ENCODE data around the gene COLGALT1. TPM values are rescaled to one million over a fixed set of nuclear protein-coding genes. Genes with fewer than 3 reads are reported as not detected.

Gene COLGALT1
- polyA plus RNA-seq, 1 of the 3 experiments (the other 2 are of a cell fraction), result 83.8 TPM

DNA sequence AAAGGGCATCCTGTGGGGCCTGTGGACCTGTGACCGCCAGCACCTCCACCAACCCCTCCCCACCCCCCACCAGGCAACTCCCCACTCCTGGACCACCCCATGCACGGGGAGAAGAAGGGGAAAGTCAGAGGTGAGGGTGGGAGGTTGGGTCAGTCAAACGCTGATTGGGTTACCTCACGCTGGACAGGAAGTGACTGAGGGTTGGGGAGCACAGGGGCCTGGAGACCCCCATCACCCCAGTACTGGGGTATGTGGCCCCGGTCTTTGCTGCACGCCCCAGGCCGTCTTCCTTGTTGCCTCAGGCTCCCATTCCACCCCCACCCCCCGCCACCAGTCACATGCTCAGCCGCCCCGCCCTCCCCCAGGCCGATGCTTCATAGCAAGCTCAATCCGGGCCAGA, 59.0 kb downstream of the COLGALT1 start:
- Histone ChIP-seq H2AFZ (ENCODE audit: low read depth) (no peak overlapping the region), H3K4me1 (ENCODE audit: control insufficient read depth in 1 of 2, insufficient read depth in 2 of 2, low read depth in 1 of 2, low read length in 1 of 2) (no peaks in the 10 kb centered on the region), H3K9ac (no peak overlapping the region), H4K20me1 (ENCODE audit: insufficient read depth) (no peaks in the 10 kb centered on the region), H3K4me3 (ENCODE audit: low read depth in 2 of 2, low read length in 1 of 2) (no peak overlapping the region), H3F3A (replicated peaks; ENCODE audit: insufficient read depth) (no peaks in the 10 kb centered on the region), H3K9me3 (no peaks in the 10 kb centered on the region), H3K27ac (ENCODE audit: low read depth in 2 of 2, low read length in 1 of 2) (no peak overlapping the region), H3K4me2 (no peak overlapping the region), H3K27me3 (ENCODE audit: insufficient read depth) (no peaks in the 10 kb centered on the region), H3K36me3 (replicated peaks in 1 of 2; ENCODE audit: control insufficient read depth in 1 of 2, insufficient read depth in 2 of 2, low read length in 1 of 2) (no peaks in the 10 kb centered on the region), H3K9me2 (no peaks in the 10 kb centered on the region), H3K79me2 (ENCODE audit: insufficient read depth) (no peaks in the 10 kb centered on the region)
- WGBS (ENCODE audit: low lambda C conversion rate), result 57% methylated on average over 1 of the region's 12 CpGs
- CTCF ChIA-PET, result interaction anchor here (1.9 kb wide), 1 partner anchor 9 kb away, joined by 4 read pairs; no protein-coding TSS in a partner anchor
- TF ChIP-seq EZH2phosphoT487 (IDR thresholded peaks at IDR 0.05; ENCODE audit: borderline replicate concordance, low read depth) (no peak), NRF1 (IDR thresholded peaks at IDR 0.05; ENCODE audit: low read depth, low read length) (no peak), RFX5 (IDR thresholded peaks at IDR 0.05; ENCODE audit: low read length) (no peak), TEAD4 (IDR thresholded peaks at IDR 0.05; ENCODE audit: borderline replicate concordance, insufficient read depth) (no peak), ELF1 (IDR thresholded peaks at IDR 0.05) (no peak), TAF1 (IDR thresholded peaks at IDR 0.05; ENCODE audit: borderline replicate concordance, low read depth, low read length) (no peak)
- TF ChIP-seq, protein P1, sequence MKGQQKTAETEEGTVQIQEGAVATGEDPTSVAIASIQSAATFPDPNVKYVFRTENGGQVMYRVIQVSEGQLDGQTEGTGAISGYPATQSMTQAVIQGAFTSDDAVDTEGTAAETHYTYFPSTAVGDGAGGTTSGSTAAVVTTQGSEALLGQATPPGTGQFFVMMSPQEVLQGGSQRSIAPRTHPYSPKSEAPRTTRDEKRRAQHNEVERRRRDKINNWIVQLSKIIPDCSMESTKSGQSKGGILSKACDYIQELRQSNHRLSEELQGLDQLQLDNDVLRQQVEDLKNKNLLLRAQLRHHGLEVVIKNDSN (IDR thresholded peaks at IDR 0.05; ENCODE audit: borderline replicate concordance, low read depth), result no peak
- TF ChIP-seq, protein P2, sequence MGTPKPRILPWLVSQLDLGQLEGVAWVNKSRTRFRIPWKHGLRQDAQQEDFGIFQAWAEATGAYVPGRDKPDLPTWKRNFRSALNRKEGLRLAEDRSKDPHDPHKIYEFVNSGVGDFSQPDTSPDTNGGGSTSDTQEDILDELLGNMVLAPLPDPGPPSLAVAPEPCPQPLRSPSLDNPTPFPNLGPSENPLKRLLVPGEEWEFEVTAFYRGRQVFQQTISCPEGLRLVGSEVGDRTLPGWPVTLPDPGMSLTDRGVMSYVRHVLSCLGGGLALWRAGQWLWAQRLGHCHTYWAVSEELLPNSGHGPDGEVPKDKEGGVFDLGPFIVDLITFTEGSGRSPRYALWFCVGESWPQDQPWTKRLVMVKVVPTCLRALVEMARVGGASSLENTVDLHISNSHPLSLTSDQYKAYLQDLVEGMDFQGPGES (IDR thresholded peaks at IDR 0.05; ENCODE audit: low read depth, low read length), result no peak
- TF ChIP-seq, protein P3, sequence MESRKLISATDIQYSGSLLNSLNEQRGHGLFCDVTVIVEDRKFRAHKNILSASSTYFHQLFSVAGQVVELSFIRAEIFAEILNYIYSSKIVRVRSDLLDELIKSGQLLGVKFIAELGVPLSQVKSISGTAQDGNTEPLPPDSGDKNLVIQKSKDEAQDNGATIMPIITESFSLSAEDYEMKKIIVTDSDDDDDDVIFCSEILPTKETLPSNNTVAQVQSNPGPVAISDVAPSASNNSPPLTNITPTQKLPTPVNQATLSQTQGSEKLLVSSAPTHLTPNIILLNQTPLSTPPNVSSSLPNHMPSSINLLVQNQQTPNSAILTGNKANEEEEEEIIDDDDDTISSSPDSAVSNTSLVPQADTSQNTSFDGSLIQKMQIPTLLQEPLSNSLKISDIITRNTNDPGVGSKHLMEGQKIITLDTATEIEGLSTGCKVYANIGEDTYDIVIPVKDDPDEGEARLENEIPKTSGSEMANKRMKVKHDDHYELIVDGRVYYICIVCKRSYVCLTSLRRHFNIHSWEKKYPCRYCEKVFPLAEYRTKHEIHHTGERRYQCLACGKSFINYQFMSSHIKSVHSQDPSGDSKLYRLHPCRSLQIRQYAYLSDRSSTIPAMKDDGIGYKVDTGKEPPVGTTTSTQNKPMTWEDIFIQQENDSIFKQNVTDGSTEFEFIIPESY (IDR thresholded peaks at IDR 0.05; ENCODE audit: borderline replicate concordance, low read depth), result no peak
- DNase-seq, result no peak
- POLR2A ChIA-PET, result no interaction called here

DNA sequence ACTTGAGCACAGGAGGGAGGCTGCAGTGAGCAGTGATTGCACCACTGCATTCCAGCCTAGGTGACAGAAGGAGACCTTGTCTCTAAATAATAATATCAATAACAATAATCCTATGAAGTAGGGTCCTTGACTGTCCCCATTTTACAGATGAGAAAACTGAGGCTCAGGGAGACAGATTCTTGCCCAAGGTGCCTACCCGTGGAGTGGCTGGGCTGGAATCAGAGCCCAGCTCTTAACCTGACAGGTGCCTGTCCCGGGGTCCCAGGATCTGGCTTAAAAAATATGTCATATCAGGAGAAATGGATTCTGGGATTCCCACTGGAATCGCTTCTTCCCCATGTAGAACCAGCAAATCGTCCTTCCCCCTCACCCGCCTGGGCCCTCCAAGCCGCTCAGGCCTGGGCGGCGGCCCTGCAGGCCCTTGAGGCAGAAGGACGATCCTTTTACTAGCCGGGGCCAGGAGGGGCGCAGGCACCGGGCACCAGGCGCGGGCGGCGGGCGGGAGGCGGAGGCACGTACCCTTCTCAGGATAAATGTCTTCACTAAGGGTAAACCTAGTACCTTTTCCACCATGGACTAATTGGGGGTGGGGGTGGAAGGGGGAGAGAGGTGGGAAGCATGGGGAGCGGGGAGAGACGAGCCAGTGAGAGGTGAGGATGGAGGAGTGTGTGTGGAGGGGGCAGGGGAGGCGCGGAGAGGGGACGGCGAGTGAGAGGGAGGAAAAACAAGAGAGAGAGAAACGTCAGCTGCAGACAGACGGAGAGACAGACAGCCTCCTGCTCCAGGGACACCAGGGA, 60.6 kb downstream of the COLGALT1 start:
- H3K36me3 ChIP-seq (replicated peaks in 1 of 2; ENCODE audit: control insufficient read depth in 1 of 2, insufficient read depth in 2 of 2, low read length in 1 of 2), result no peaks in the 10 kb centered on the region
- ChIA-PET CTCF (interaction anchor here (1.9 kb wide), 1 partner anchor 10 kb away, joined by 4 read pairs; no protein-coding TSS in a partner anchor), POLR2A (interaction anchor here (1.0 kb wide), 1 partner anchor 25 kb away, joined by 3 read pairs; no protein-coding TSS in a partner anchor)
- H3K9me2 ChIP-seq, result no peaks in the 10 kb centered on the region
- WGBS (ENCODE audit: low lambda C conversion rate), result 77% methylated on average over 27 of the region's 27 CpGs
- H3K4me3 ChIP-seq (ENCODE audit: low read depth in 2 of 2, low read length in 1 of 2), result no peak overlapping the region
- H4K20me1 ChIP-seq (ENCODE audit: insufficient read depth), result no peaks in the 10 kb centered on the region
- H2AFZ ChIP-seq (ENCODE audit: low read depth), result no peak overlapping the region
- H3K4me1 ChIP-seq (ENCODE audit: control insufficient read depth in 1 of 2, insufficient read depth in 2 of 2, low read depth in 1 of 2, low read length in 1 of 2), result no peaks in the 10 kb centered on the region
- no peak overlapping the region for H3K27ac ChIP-seq (ENCODE audit: low read depth in 2 of 2, low read length in 1 of 2)
- TF ChIP-seq CHD2 (IDR thresholded peaks at IDR 0.05; ENCODE audit: low read length, partially characterized antibody) (no peak), ELF1 (IDR thresholded peaks at IDR 0.05) (no peak), TCF12 (IDR thresholded peaks at IDR 0.05) (no peak)
- no peak for DNase-seq
- no peaks in the 10 kb centered on the region for H3K79me2 ChIP-seq (ENCODE audit: insufficient read depth)
- H3K27me3 ChIP-seq (ENCODE audit: insufficient read depth), result no peaks in the 10 kb centered on the region
- H3K9ac ChIP-seq, result no peak overlapping the region
- H3F3A ChIP-seq (replicated peaks; ENCODE audit: insufficient read depth), result no peaks in the 10 kb centered on the region
- no peak overlapping the region for H3K4me2 ChIP-seq
- H3K9me3 ChIP-seq, result no peaks in the 10 kb centered on the region

Data from SK-N-SH (cell line).